Stimulated activated CD4-positive, alpha-beta T cell treated with anti-CD3 and anti-CD28 coated beads, TNF-alpha, amount 100 ng/mL, for 24 hours (primary cell): ENCODE results near the gene PLS3.
"Not testable (repeated sequence)": the region's sequence is repeated elsewhere in the genome, so short reads cannot be mapped to it uniquely, and the experiment has no call there.

Experiments
- DNase-seq, 3 experiments: peaks; one replicate each; pipeline ENCODE4 v3.0.0-alpha.2; 2020; ENCODE audit warnings: low read depth in 3 of 3

The PLS3 gene

GRCh38 chrX:115560978-115561604 is at the start of gene PLS3:
PLS3 (plus strand) TSS chrX:115561174; CDS start chrX:115610251, 49,077 bp downstream.
- peak in 1 of 3 experiments; percentile 13 for DNase-seq

- DNase-seq: no peak
Observed at GRCh38 chrX:115518113-115518512, 42.9 kb upstream of the PLS3 start.

- no peak for DNase-seq
Observed at GRCh38 chrX:115521741-115522140, 39.2 kb upstream of the PLS3 start.

GRCh38 chrX:115522952-115523351 is 38.0 kb upstream of the PLS3 start:
- DNase-seq: no peak

GRCh38 chrX:115525486-115525885 is 35.5 kb upstream of the PLS3 start:
- DNase-seq: no peak

GRCh38 chrX:115531818-115532403 is 29.1 kb upstream of the PLS3 start:
- no peak for DNase-seq

GRCh38 chrX:115533485-115533884 is 27.5 kb upstream of the PLS3 start:
- DNase-seq: no peak

- DNase-seq: no peak
Observed at GRCh38 chrX:115534383-115534782, 26.6 kb upstream of the PLS3 start.

GRCh38 chrX:115535421-115535820 is 25.6 kb upstream of the PLS3 start:
- no peak for DNase-seq

- no peak for DNase-seq
Observed at GRCh38 chrX:115535844-115536243, 25.1 kb upstream of the PLS3 start.

GRCh38 chrX:115539841-115540240 is 21.1 kb upstream of the PLS3 start:
- no peak for DNase-seq

- DNase-seq: not testable (repeated sequence)
Observed at GRCh38 chrX:115541045-115541444, 19.9 kb upstream of the PLS3 start.

GRCh38 chrX:115547448-115547847 is 13.5 kb upstream of the PLS3 start:
- DNase-seq: no peak

- no peak for DNase-seq
Observed at GRCh38 chrX:115549008-115549407, 12.0 kb upstream of the PLS3 start.

GRCh38 chrX:115553171-115553570 is 7.8 kb upstream of the PLS3 start:
- DNase-seq: no peak

GRCh38 chrX:115559672-115560071 is 1.3 kb upstream of the PLS3 start:
- no peak for DNase-seq

- DNase-seq: no peak
Observed at GRCh38 chrX:115560211-115560977, 580 bp upstream of the PLS3 start.

- no peak for DNase-seq
Observed at GRCh38 chrX:115561605-115562479, 868 bp downstream of the PLS3 start.

- no peak for DNase-seq
Observed at GRCh38 chrX:115562480-115562847, 1.5 kb downstream of the PLS3 start.

GRCh38 chrX:115563633-115564162 is 2.7 kb downstream of the PLS3 start:
- DNase-seq: no peak

- DNase-seq: no peak
Observed at GRCh38 chrX:115564243-115564642, 3.3 kb downstream of the PLS3 start.

- DNase-seq: no peak
Observed at GRCh38 chrX:115565888-115566287, 4.9 kb downstream of the PLS3 start.
